Endothelial cell of umbilical vein (primary cell): Measurements from ENCODE around the gene PRM1. TPM values are rescaled to one million over a fixed set of nuclear protein-coding genes. Genes with fewer than 3 reads are reported as not detected.

ENCODE experiments used
- BruUV-seq: library from RNA; stranded (reverse); fragments of 400-500 nt; replicated peaks from 2 replicates; lab custom pipeline; 2021; lab: Mats Ljungman, UMichigan
- CTCF ChIA-PET: fragments of 300-600, 350-600 bp; sonication (Branson Sonifier 250); formaldehyde crosslinking; loops from one replicate; lab custom pipeline; 2021; ENCODE audit warnings: antibody characterized with exemption, inconsistent platforms; lab: Charles Lee
- POLR2A ChIA-PET: fragments of 300-600, 350-600 bp; sonication (Branson Sonifier 250); formaldehyde crosslinking; loops from one replicate; lab custom pipeline; 2021; ENCODE audit warnings: antibody characterized with exemption, inconsistent platforms; lab: Charles Lee
- DNase-seq: peaks from one replicate; pipeline ENCODE4 v3.0.0-alpha.2; 2011; ENCODE audit warnings: low read depth, low spot score
- FAIRE-seq: peaks from 2 replicates; lab custom pipeline; 2011; peaks lifted over from hg19 to GRCh38; lab: Jason Lieb, UNC
- H2AFZ ChIP-seq: 2 replicates; pipeline ENCODE4 v1.6.0; 2012; ENCODE audit warnings: low read depth, low read length, control low read depth, inconsistent platforms
- H3K27ac ChIP-seq: 2 replicates; pipeline ENCODE4 v1.5.1; 2011; ENCODE audit warnings: low read depth, mild to moderate bottlenecking, control low read depth, low read length, moderate library complexity; ENCODE audit not compliant: insufficient read depth
- H3K27me3 ChIP-seq, 2 experiments: 2 replicates each; pipeline versions ENCODE4 v1.6.0 to v1.6.1; 2011; ENCODE audit warnings: low read length in 2 of 2, mixed read lengths in 1 of 2; ENCODE audit not compliant: control insufficient read depth in 2 of 2, insufficient read depth in 2 of 2
- H3K36me3 ChIP-seq, 2 experiments: 2 replicates in 1 of 2; 3 replicates in 1 of 2; pipeline ENCODE4 v1.5.1; 2011; ENCODE audit warnings: low read length in 2 of 2, mild to moderate bottlenecking in 1 of 2, moderate library complexity in 1 of 2; ENCODE audit not compliant: control insufficient read depth in 2 of 2, insufficient read depth in 2 of 2; ENCODE audit errors: extremely low read depth in 1 of 2
- H3K4me1 ChIP-seq: 3 replicates; pipeline ENCODE4 v1.5.1; 2011; ENCODE audit warnings: mild to moderate bottlenecking, low read length; ENCODE audit not compliant: control insufficient read depth, insufficient read depth; ENCODE audit errors: extremely low read depth
- H3K4me2 ChIP-seq: 2 replicates; pipeline ENCODE4 v1.6.1; 2011; ENCODE audit warnings: low read length, control low read depth, mixed read lengths; ENCODE audit not compliant: insufficient read depth
- H3K4me3 ChIP-seq, 3 experiments: fragments of 200-600 bp in 1 of 3; sonication (generic), shearing (Covaris generic) in 1 of 3; replicated peaks in 1 of 3; 2 replicates each; pipeline ENCODE4 v1.5.1; 2011 to 2016; ENCODE audit warnings: control low read depth in 3 of 3, low read length in 3 of 3, mild to moderate bottlenecking in 2 of 3, inconsistent platforms in 1 of 3, low read depth in 1 of 3, moderate library complexity in 1 of 3; ENCODE audit not compliant: insufficient read depth in 1 of 3
- H3K79me2 ChIP-seq: 2 replicates; pipeline ENCODE4 v1.6.0; 2012; ENCODE audit warnings: low read length, inconsistent platforms; ENCODE audit not compliant: control insufficient read depth, insufficient read depth
- H3K9ac ChIP-seq: replicated peaks from 2 replicates; pipeline ENCODE3; 2011; ENCODE audit warnings: low read length, control low read depth; ENCODE audit not compliant: insufficient read depth; ENCODE audit errors: extremely low read depth
- H3K9me1 ChIP-seq: replicated peaks from 3 replicates; pipeline ENCODE4 v1.6.0; 2011; ENCODE audit warnings: mild to moderate bottlenecking, low read length; ENCODE audit not compliant: control insufficient read depth, insufficient read depth; ENCODE audit errors: extremely low read depth
- H3K9me3 ChIP-seq: replicated peaks from 2 replicates; pipeline ENCODE4 v1.5.1; 2012; ENCODE audit warnings: low read length, inconsistent platforms; ENCODE audit not compliant: control insufficient read depth, insufficient read depth
- H4K20me1 ChIP-seq: replicated peaks from 2 replicates; pipeline ENCODE3; 2011; ENCODE audit warnings: mild to moderate bottlenecking, low read length; ENCODE audit not compliant: control insufficient read depth, insufficient read depth; ENCODE audit errors: extremely low read depth
- CTCF ChIP-seq, 2 donors: IDR thresholded peaks; 1 replicate in 1 of 2; 2 replicates in 1 of 2; pipeline ENCODE4 v1.5.1; 2011; ENCODE audit warnings: low read length in 2 of 2, mild to moderate bottlenecking in 2 of 2, moderate library complexity in 2 of 2, control low read depth in 1 of 2, inconsistent platforms in 1 of 2, low read depth in 1 of 2; ENCODE audit not compliant: insufficient read depth in 1 of 2; ENCODE audit errors: extremely low read depth in 1 of 2
- EZH2 ChIP-seq: IDR thresholded peaks from 2 replicates; pipeline ENCODE4 v1.6.1; 2012; ENCODE audit warnings: borderline replicate concordance, low read depth, mild to moderate bottlenecking, moderate library complexity, low read length, inconsistent platforms; ENCODE audit not compliant: severe bottlenecking
- FOS ChIP-seq: IDR thresholded peaks from 2 replicates; pipeline ENCODE4 v1.6.1; 2011; ENCODE audit warnings: mild to moderate bottlenecking, low read length, moderate library complexity, borderline replicate concordance; ENCODE audit not compliant: insufficient read depth
- GATA2 ChIP-seq: IDR thresholded peaks from 2 replicates; pipeline ENCODE4 v1.7.0; 2011; ENCODE audit warnings: low read depth, mild to moderate bottlenecking, moderate library complexity, mixed read lengths, low read length; ENCODE audit not compliant: insufficient read length, insufficient read depth
- JUN ChIP-seq: IDR thresholded peaks from 2 replicates; pipeline ENCODE4 v1.6.1; 2011; ENCODE audit warnings: borderline replicate concordance, low read depth; ENCODE audit not compliant: insufficient read length, insufficient read depth
- MAX ChIP-seq: IDR thresholded peaks from 2 replicates; pipeline ENCODE4 v1.6.1; 2011; ENCODE audit not compliant: insufficient read depth, insufficient read length
- MYC ChIP-seq: IDR thresholded peaks from one replicate; pipeline ENCODE4 v1.6.1; 2011; ENCODE audit warnings: mild to moderate bottlenecking, low read depth, low read length
- POLR2A ChIP-seq: IDR thresholded peaks from 2 replicates; pipeline ENCODE4 v1.6.1; 2012; ENCODE audit warnings: low read depth, mild to moderate bottlenecking, control low read depth, low read length
- POLR2AphosphoS5 ChIP-seq: IDR thresholded peaks from 2 replicates; pipeline ENCODE4 v1.6.1; 2012; ENCODE audit warnings: low read depth, mild to moderate bottlenecking, control low read depth, low read length, moderate library complexity; ENCODE audit not compliant: insufficient read depth
- dilution Hi-C: fragments of 300-500 bp; cut with MboI; formaldehyde crosslinking; loops from one replicate; pipeline ENCODE4 v1.15.0; 2019; ENCODE audit warnings: low sequenced_read_pairs; ENCODE audit not compliant: extremely low pct_ligation_motif_present
- intact Hi-C: fragments of 100-400 bp; cut with micrococcal nuclease; formaldehyde crosslinking; loops from one replicate; pipeline ENCODE4 v1.10.0; 2022
- polyA plus RNA-seq, 4 experiments: library from polyadenylated mRNA; depleted of rRNA in 3 of 4; stranded (reverse) in 3 of 4; unstranded in 1 of 4; fragments of >200 nt; gene quantifications; 2 replicates each; pipeline versions ENCODE4 v1.2.1 to v1.2.3, GENCODE V29; 2011 to 2012; ENCODE audit warnings: missing spikeins in 1 of 4
- total RNA-seq: library from RNA; stranded (reverse); gene quantifications from 2 replicates; pipeline ENCODE4 v1.2.3, GENCODE V29; 2021

Gene PRM1
- total and polyA plus RNA-seq, 2 donors (not counting 3 experiments of a cell fraction or from before 2014, with no cell fraction given) = not detected

- DNase-seq (no peak), FAIRE-seq (no peak)
- Histone ChIP-seq H3K9me3 (no peaks in the 10 kb centered on the region), H3K27me3 (no peaks in the 10 kb centered on the region), H3K4me2 (no peak overlapping the region), H2AFZ (no peak overlapping the region), H3K4me3 (no peak overlapping the region), H3K4me1 (no peaks in the 10 kb centered on the region), H3K36me3 (no peaks in the 10 kb centered on the region), H4K20me1 (no peaks in the 10 kb centered on the region), H3K79me2 (no peaks in the 10 kb centered on the region), H3K9me1 (no peaks in the 10 kb centered on the region), H3K27ac (no peak overlapping the region), H3K9ac (no peak overlapping the region)
- dilution Hi-C loops (no loop called here), intact Hi-C loops (no loop called here)
- TF ChIP-seq JUN = no peak
- POLR2A ChIA-PET = no interaction called here
- BruUV-seq = no TSS peak
- CTCF ChIA-PET = interaction anchor here (0.7 to 1.6 kb wide), 5 partner anchors 24 to 293 kb away, joined by 3 to 4 read pairs (median 3); no protein-coding TSS in a partner anchor
Measured at GRCh38 chr16:11273721-11274324, 7.3 kb downstream of the PRM1 start.

GRCh38 chr16:11272921-11273720 is 8.0 kb downstream of the PRM1 start, which contains the start of gene PRM3:
Gene PRM3, minus strand, starts transcription at chr16:11273629. Its CDS starts 34 bp downstream, at chr16:11273595.
- Histone ChIP-seq H3K9ac (no peak within 1 kb of the TSS), H4K20me1 (no peaks in the 10 kb centered on the region), H2AFZ (no peak within 1 kb of the TSS), H3K4me1 (no peaks in the 10 kb centered on the region), H3K4me2 (no peak within 1 kb of the TSS), H3K4me3 (no peak within 1 kb of the TSS), H3K9me3 (no peaks in the 10 kb centered on the region), H3K27ac (no peak within 1 kb of the TSS), H3K27me3 (no peaks in the 10 kb centered on the region), H3K79me2 (no peaks in the 10 kb centered on the region), H3K36me3 (no peaks in the 10 kb centered on the region), H3K9me1 (no peaks in the 10 kb centered on the region)
- POLR2A ChIA-PET = no interaction called here
- CTCF ChIA-PET = interaction anchor here (0.6 to 1.6 kb wide), 7 partner anchors 16 to 442 kb away, joined by 3 to 4 read pairs (median 3); no protein-coding TSS in a partner anchor
- dilution Hi-C loops (no loop called here), intact Hi-C loops (no loop called here)
- BruUV-seq = no TSS peak
- FAIRE-seq (no peak), DNase-seq (no peak)
- no peak for TF ChIP-seq POLR2AphosphoS5
- no peak for TF ChIP-seq EZH2
- no peak for TF ChIP-seq JUN
- TF ChIP-seq MYC = no peak
- TF ChIP-seq CTCF (IDR thresholded peaks at IDR 0.05; ENCODE audit: extremely low read depth in 1 of 2, insufficient read depth in 1 of 2, low read depth in 1 of 2, low read length in 2 of 2) = no peak
- no peak for TF ChIP-seq POLR2A
- TF ChIP-seq GATA2 = no peak
- TF ChIP-seq FOS = no peak
- no peak for TF ChIP-seq MAX
